GM21529 (cell line): ENCODE results near the gene P2RY6.

Experiments used
- ATAC-seq: cut with Tn5 transposase; IDR thresholded peaks from one replicate; pipeline ENCODE4 v1.9.1; 2021; ENCODE audit not compliant: unreplicated experiment

The P2RY6 gene

DNA sequence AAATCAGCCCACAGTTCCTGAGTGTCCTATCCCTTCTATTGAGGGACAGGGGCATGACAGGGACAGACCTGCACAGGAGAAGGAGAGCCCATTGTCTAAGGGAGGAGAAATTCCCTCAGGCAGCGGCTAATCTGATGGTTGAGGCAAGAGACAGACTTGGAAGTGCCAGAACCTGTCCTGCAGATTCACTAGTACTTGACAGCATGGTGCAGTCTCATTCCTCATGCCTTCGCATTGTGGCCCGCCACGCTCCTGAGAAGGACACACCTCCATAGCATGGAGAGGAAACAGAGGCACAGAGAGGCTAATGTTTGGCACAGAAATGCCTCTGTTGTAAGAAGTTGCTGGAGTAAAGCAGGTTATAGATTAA lies 3.2 kb downstream of the P2RY6 start:
- ATAC-seq = no peak

GRCh38 chr11:73277467-73277866 lies 5.3 kb downstream of the P2RY6 start:
- ATAC-seq = no peak

DNA sequence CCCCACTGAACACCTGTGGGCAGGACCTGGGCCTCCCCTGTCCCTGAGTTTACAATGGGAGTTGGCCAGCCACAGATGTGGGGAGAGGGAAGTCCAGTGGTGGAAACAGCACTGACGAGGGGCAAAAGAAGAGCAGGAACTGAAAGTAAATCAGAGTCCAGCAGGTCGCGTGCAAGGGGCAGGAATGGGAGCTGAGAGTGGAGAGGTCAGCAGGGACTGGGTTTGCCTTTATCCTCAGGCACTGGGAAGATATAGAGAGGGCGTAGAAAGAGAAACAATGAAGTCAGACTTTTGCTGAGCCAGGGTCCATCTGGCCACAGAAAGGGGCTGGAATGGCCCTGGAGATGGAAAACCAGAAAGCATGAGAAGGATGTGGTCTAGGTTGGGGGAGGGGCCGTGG lies 8.5 kb downstream of the P2RY6 start:
- no peak for ATAC-seq

- ATAC-seq = no peak
These were observed 9.1 kb downstream of the P2RY6 start for GRCh38 chr11:73281201-73281741.

- no peak for ATAC-seq
These were observed 9.9 kb downstream of the P2RY6 start for GRCh38 chr11:73281796-73282660.

- no peak for ATAC-seq
These were observed 11.3 kb downstream of the P2RY6 start for GRCh38 chr11:73283276-73284000.

DNA sequence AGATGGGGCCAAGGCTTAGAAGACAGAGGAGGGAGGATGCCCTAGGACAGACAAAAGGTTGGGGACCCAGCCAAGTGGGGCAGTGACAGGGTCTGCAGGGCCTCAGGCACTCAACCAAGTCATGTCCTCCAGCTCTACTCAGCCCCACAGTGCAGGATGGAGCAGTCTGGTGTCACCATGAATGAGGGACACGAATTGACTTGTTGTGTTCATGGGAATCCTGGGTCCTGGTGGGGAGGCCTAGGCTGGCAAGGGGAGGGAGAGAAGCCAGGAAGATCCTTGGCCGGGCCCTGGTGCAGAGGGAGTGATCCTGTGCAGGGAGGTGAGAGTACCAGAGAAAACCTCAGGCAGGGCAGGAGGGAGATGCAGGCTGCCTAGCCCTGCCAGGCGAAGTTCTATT lies 12.0 kb downstream of the P2RY6 start:
- no peak for ATAC-seq

DNA sequence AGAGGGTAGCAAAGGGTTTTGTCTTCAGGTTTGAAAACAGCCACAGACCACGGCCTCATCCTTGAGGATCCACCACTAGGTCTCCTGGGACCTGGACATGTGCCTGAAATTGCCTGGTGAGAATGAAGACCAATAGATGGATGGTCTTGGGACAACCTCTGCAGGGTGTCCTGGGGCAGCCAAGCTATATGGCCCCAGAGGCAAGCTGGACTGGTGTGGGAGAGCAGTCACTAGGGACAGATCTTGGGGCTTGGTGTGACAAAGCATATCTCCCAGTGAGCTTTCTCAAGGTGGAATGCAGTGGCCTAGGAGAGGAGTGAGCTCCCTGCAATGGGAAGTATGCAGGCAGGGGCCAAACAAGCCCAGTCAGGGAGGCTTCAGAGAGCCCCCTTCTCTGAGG lies 13.6 kb downstream of the P2RY6 start:
- no peak for ATAC-seq

DNA sequence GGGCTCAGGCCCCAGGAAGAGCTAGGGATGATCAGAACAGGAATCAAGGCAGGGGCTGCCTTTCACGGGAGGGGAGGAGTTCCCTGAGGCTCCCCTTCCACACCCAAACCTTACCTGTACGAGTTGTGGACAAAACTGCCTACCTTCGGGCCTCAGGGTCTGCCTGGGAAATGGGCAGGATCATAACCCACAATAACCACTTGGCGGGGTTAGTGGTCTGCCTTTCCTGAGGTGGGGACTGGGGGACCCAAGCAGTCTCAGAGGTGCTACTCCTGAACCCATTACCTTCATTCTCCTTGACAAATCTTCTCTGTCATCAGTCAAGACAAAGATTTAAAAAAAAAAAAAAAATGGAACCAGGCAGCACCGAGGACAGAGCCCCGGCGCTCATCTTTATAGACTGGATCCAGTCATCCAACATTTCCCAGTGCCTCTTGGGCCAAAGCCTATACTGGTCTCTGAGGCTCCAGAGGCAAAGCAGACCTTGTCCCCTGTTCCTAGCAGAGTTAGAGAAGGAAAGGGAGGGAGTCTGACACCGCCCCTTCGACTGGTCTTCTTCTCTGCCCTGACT lies 14.2 kb downstream of the P2RY6 start:
- no peak for ATAC-seq

GRCh38 chr11:73287400-73288101 lies 15.4 kb downstream of the P2RY6 start:
- no peak for ATAC-seq

- ATAC-seq = no peak
These were observed 16.2 kb downstream of the P2RY6 start for GRCh38 chr11:73288192-73288872.

GRCh38 chr11:73288873-73289707 lies 17.0 kb downstream of the P2RY6 start:
- peak; percentile 78 for ATAC-seq

DNA sequence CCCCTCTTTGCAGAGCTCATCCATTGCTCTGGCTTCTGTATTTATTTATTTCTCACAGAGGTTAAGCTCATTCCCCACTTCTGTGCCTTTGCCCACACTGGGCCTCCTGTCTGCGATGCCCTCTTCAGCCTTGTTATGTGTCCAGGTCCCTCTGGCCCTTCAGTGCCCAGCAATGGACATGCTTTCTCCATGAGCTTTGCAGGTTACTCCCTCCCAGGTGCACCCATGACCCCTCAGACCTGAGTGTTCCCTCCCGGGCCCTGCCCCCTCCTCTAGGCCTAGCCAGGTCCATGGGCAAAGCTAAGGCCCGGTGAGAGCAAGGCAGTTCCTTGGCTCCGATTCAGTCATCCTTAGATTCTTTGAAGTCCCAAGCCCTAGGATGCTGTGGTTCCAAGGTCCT lies 18.4 kb downstream of the P2RY6 start:
- ATAC-seq = no peak

DNA sequence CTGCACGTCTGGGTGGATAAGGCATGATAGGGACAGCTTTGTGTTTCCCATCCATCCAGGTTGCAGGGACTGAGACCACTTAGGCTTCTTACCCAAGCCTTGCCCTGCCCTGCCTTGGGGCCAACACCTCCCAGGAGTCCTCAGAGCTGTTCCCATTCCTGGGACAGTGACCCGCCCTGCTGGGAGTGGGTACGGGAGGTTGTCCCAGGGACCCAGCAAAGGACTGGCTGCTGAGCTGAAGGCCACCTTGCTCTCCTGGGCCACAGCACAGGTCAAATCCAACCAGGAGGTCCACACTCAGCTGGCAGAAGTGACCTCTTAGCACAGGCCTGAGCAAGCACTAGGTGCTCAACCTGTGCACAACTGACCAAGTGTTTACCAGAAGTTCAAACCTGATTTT lies 19.1 kb downstream of the P2RY6 start:
- no peak for ATAC-seq

DNA sequence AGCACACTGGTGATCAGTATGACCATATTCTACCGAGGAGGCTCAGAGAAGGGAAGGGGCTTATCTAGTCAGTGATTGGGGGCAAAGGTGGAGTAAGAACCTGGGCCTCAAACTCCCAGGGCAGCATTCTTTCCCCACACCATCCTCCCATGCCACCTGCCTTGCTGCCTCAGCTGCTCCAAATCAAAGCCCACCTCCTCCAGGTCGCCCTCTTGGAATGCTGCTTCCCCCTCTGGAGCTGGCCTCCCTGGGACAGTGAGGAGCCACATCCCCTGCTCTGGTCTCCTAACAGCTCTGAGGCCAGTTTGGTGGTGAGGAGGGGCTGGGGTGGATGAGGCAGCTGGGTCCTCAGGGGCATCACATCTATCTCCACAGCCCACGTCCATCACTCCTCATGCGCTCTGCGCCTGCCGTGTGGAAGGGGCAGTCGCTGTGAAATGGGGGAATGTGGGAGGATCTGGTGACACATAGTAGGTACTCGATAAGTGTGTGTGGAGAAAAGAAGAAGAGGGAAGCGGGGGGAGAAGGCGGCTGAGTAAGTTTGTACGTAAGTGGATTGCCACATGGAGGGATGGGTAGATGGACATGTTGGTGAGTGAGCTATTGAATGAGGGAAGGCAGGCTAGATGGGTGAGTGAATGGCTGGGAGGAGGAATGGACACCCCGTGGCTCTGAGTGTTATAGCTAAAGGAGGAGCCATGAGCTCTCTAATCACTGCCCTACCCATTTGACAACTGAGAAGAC lies 19.8 kb downstream of the P2RY6 start:
- no peak for ATAC-seq

- no peak for ATAC-seq
These were observed 20.4 kb downstream of the P2RY6 start for GRCh38 chr11:73292525-73292894.

- no peak for ATAC-seq
These were observed 21.3 kb downstream of the P2RY6 start for GRCh38 chr11:73293356-73293936.

DNA sequence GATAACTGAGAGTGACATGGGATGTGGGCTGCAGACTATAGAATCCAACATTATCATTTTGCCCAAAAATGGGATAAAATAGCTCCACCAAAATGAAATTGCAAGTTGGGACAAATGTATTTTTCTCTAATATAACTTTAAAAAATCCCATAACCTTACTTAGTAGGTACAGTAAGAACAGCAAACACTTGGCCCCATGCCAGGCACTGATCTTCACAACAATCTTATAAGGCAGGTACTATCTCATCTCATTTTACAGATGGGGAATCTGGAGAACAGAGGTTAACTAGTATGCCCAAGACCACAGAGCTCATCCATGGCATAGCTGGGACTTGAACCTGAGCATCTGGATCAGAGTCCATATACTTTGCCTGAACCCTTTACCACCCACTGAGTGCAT lies 22.5 kb downstream of the P2RY6 start:
- no peak for ATAC-seq
